Naive thymus-derived CD8-positive, alpha-beta T cell (primary cell): ENCODE measurements around the gene ARMC9. TPM values are rescaled to one million over a fixed set of nuclear protein-coding genes. Genes with fewer than 3 reads are reported as not detected.
"Not testable (repeated sequence)": the region's sequence is repeated elsewhere in the genome, so short reads cannot be mapped to it uniquely, and the experiment has no call there.

Experiments
- ATAC-seq, 2 donors: fragments of 150-1000 bp; cut with Tn5 transposase in 1 of 2; sonication (Bioruptor Pico), chemical (Tn5 transposase) in 1 of 2; 1 replicate in 1 of 2; 2 replicates in 1 of 2; pipeline ENCODE4 v1.10.0; 2021; ENCODE audit warnings: mild to moderate bottlenecking in 2 of 2, moderate library complexity in 2 of 2
- POLR2A ChIA-PET: fragments of 350-600 bp; sonication (Branson Sonifier 250); formaldehyde crosslinking; loops from one replicate; lab custom pipeline; 2021; ENCODE audit warnings: antibody characterized with exemption; lab: Charles Lee
- DNase-seq, 10 donors: peaks; one replicate each; pipeline versions ENCODE4 v3.0.0 to v3.0.0-alpha.2; 2020 to 2022
- H3K27ac Mint-ChIP-seq, 10 donors: one replicate each; pipeline ENCODE4 v1.8.0; 2020 to 2022; ENCODE audit warnings: mild to moderate bottlenecking in 10 of 10, mixed read lengths in 10 of 10, moderate library complexity in 4 of 10, inconsistent platforms in 1 of 10
- H3K27me3 Mint-ChIP-seq, 5 donors: one replicate each; pipeline ENCODE4 v1.8.0; 2021 to 2022; ENCODE audit warnings: mixed read lengths in 5 of 5
- H3K36me3 Mint-ChIP-seq, 3 donors: one replicate each; pipeline ENCODE4 v1.8.0; 2020 to 2022; ENCODE audit warnings: mixed read lengths in 3 of 3, mild to moderate bottlenecking in 2 of 3, inconsistent platforms in 1 of 3
- H3K4me1 Mint-ChIP-seq, 4 donors: one replicate each; pipeline ENCODE4 v1.8.0; 2021 to 2022; ENCODE audit warnings: mixed read lengths in 4 of 4
- H3K4me3 Mint-ChIP-seq, 10 donors: one replicate each; pipeline ENCODE4 v1.8.0; 2020 to 2022; ENCODE audit warnings: mild to moderate bottlenecking in 10 of 10, mixed read lengths in 10 of 10, moderate library complexity in 6 of 10, inconsistent platforms in 1 of 10
- H3K9me3 Mint-ChIP-seq, 9 donors: one replicate each; pipeline ENCODE4 v1.8.0; 2020 to 2022; ENCODE audit warnings: mixed read lengths in 9 of 9, mild to moderate bottlenecking in 3 of 9, inconsistent platforms in 1 of 9, moderate library complexity in 1 of 9
- polyA plus RNA-seq, 3 donors: library from polyadenylated mRNA; unstranded; fragments of 300-500 nt; fragmentation: Illumina TruSeq; gene quantifications; one replicate each; pipeline ENCODE4 v1.2.3, GENCODE V29; 2021
- total RNA-seq, 8 experiments: library from RNA in 2 of 8; stranded (reverse) in 2 of 8; gene quantifications; one replicate each; pipeline ENCODE4 v1.2.3 and lab custom pipeline; 2021 to 2026

ARMC9 gene
- total and polyA plus RNA-seq, 5 experiments from 2014 or later = 0.78 to 2.6 (median 2.0) TPM

- Mint-ChIP-seq H3K4me1 (peaks cover 5 to 20% (median 18%) of the 10 kb centered on the region in 4 donors), H3K27me3 (peaks cover 1 to 16% (median 9%) of the 10 kb centered on the region in 5 donors), H3K27ac (peak overlapping the region in 4 of 10 donors; percentile 2 to 39 (median 30)), H3K4me3 (peak overlapping the region in 7 of 10 donors; percentile 24 to 57 (median 36))
- DNase-seq (peak in 1 of 10 donors; percentile 9), ATAC-seq (peak; percentile 36 to 61)
- H3K9me3 Mint-ChIP-seq, POLR2A ChIA-PET, H3K36me3 Mint-ChIP-seq: not testable (repeated sequence)
These were observed 207.4 kb downstream of the ARMC9 start for GRCh38 chr2:231405601-231406367.

- peaks cover 5 to 26% (median 22%) of the 10 kb centered on the region in 4 donors for H3K4me1 Mint-ChIP-seq
- DNase-seq, H3K4me3 Mint-ChIP-seq, H3K36me3 Mint-ChIP-seq, H3K9me3 Mint-ChIP-seq, H3K27ac Mint-ChIP-seq, ATAC-seq: not testable (repeated sequence)
- POLR2A ChIA-PET = interaction anchor here (0.6 kb wide), 1 partner anchor 12 kb away, joined by 8 read pairs; no protein-coding TSS in a partner anchor
- H3K27me3 Mint-ChIP-seq = peaks cover 6 to 28% (median 17%) of the 10 kb centered on the region in 5 donors
These were observed 209.3 kb downstream of the ARMC9 start for GRCh38 chr2:231407686-231408085.

- Mint-ChIP-seq H3K4me1 (peaks cover 5 to 26% (median 23%) of the 10 kb centered on the region in 4 donors), H3K27me3 (peaks cover 8 to 34% (median 22%) of the 10 kb centered on the region in 5 donors)
- DNase-seq, H3K9me3 Mint-ChIP-seq, ATAC-seq, H3K36me3 Mint-ChIP-seq, H3K4me3 Mint-ChIP-seq, H3K27ac Mint-ChIP-seq: not testable (repeated sequence)
- POLR2A ChIA-PET = interaction anchor here (0.6 kb wide), 1 partner anchor 12 kb away, joined by 8 read pairs; no protein-coding TSS in a partner anchor
These were observed 209.9 kb downstream of the ARMC9 start for GRCh38 chr2:231408304-231408703.

- Mint-ChIP-seq H3K36me3 (peaks cover 0 to 9% (median 3%) of the 10 kb centered on the region in 3 donors), H3K9me3 (peaks cover 0 to 8% (median 6%) of the 10 kb centered on the region in 9 donors), H3K4me3 (no peak overlapping the region), H3K4me1 (peaks cover 5 to 26% (median 23%) of the 10 kb centered on the region in 4 donors), H3K27me3 (peaks cover 14 to 45% (median 27%) of the 10 kb centered on the region in 5 donors), H3K27ac (no peak overlapping the region)
- ATAC-seq = no peak
- no peak for DNase-seq
- POLR2A ChIA-PET = interaction anchor here (0.5 to 0.7 kb wide), 2 partner anchors 13 to 1325 kb away, joined by 3 read pairs; no protein-coding TSS in a partner anchor
These were observed 211.3 kb downstream of the ARMC9 start for GRCh38 chr2:231409776-231410175.

GRCh38 chr2:231410293-231411004 lies 212.0 kb downstream of the ARMC9 start:
- Mint-ChIP-seq H3K9me3 (peaks cover 0 to 8% (median 6%) of the 10 kb centered on the region in 9 donors), H3K36me3 (peaks cover 0 to 9% (median 3%) of the 10 kb centered on the region in 3 donors), H3K27me3 (peaks cover 14 to 45% (median 30%) of the 10 kb centered on the region in 5 donors), H3K4me3 (no peak overlapping the region), H3K4me1 (peaks cover 4 to 24% (median 19%) of the 10 kb centered on the region in 4 donors), H3K27ac (no peak overlapping the region)
- POLR2A ChIA-PET = interaction anchor here (0.5 kb wide), 1 partner anchor 12 kb away, joined by 3 read pairs; no protein-coding TSS in a partner anchor
- DNase-seq = no peak
- no peak for ATAC-seq

- ATAC-seq (no peak), DNase-seq (no peak)
- H3K36me3 Mint-ChIP-seq = peaks cover 0 to 9% (median 3%) of the 10 kb centered on the region in 3 donors
- peak overlapping the region; percentile 20 to 79 (median 67) for H3K4me3 Mint-ChIP-seq
- H3K4me1 Mint-ChIP-seq = peaks cover 0 to 16% (median 11%) of the 10 kb centered on the region in 4 donors
- POLR2A ChIA-PET = no interaction called here
- H3K27me3 Mint-ChIP-seq = peaks cover 14 to 45% (median 30%) of the 10 kb centered on the region in 5 donors
- no peak overlapping the region for H3K27ac Mint-ChIP-seq
- peaks cover 0 to 8% (median 6%) of the 10 kb centered on the region in 9 donors for H3K9me3 Mint-ChIP-seq
These were observed 212.8 kb downstream of the ARMC9 start for GRCh38 chr2:231411237-231411636.

- H3K27ac Mint-ChIP-seq = peak overlapping the region in 1 of 10 donors; percentile 43
- peak; percentile 47 to 82 (median 56) for DNase-seq
- H3K4me3 Mint-ChIP-seq = peak overlapping the region; percentile 38 to 79 (median 67)
- ATAC-seq = peak; percentile 85 to 100
- POLR2A ChIA-PET = interaction anchor here (0.6 kb wide), 1 partner anchor 73 kb away, joined by 5 read pairs; no protein-coding TSS in a partner anchor
- H3K27me3 Mint-ChIP-seq = peaks cover 14 to 45% (median 30%) of the 10 kb centered on the region in 5 donors
- H3K4me1 Mint-ChIP-seq = peaks cover 0 to 9% (median 4%) of the 10 kb centered on the region in 4 donors
- peaks cover 0 to 8% (median 6%) of the 10 kb centered on the region in 9 donors for H3K9me3 Mint-ChIP-seq
- peaks cover 0 to 9% (median 3%) of the 10 kb centered on the region in 3 donors for H3K36me3 Mint-ChIP-seq
These were observed 213.6 kb downstream of the ARMC9 start for GRCh38 chr2:231411831-231412617.

- ATAC-seq = no peak
- H3K36me3 Mint-ChIP-seq = peaks cover 0 to 9% (median 3%) of the 10 kb centered on the region in 3 donors
- POLR2A ChIA-PET = interaction anchor here (0.6 kb wide), 1 partner anchor 74 kb away, joined by 5 read pairs; no protein-coding TSS in a partner anchor
- peaks cover 14 to 45% (median 30%) of the 10 kb centered on the region in 5 donors for H3K27me3 Mint-ChIP-seq
- peak overlapping the region in 1 of 10 donors; percentile 43 for H3K27ac Mint-ChIP-seq
- DNase-seq = no peak
- peaks cover 0 to 8% (median 3%) of the 10 kb centered on the region in 4 donors for H3K4me1 Mint-ChIP-seq
- H3K4me3 Mint-ChIP-seq = peak overlapping the region in 7 of 10 donors; percentile 38 to 65 (median 43)
- peaks cover 0 to 8% (median 6%) of the 10 kb centered on the region in 9 donors for H3K9me3 Mint-ChIP-seq
These were observed 214.2 kb downstream of the ARMC9 start for GRCh38 chr2:231412618-231412963.

GRCh38 chr2:231413456-231413855 lies 215.0 kb downstream of the ARMC9 start:
- no peak for ATAC-seq
- H3K4me1 Mint-ChIP-seq = peaks cover 0 to 8% (median 3%) of the 10 kb centered on the region in 4 donors
- peaks cover 14 to 42% (median 30%) of the 10 kb centered on the region in 5 donors for H3K27me3 Mint-ChIP-seq
- peaks cover 0 to 9% (median 3%) of the 10 kb centered on the region in 3 donors for H3K36me3 Mint-ChIP-seq
- peaks cover 0 to 8% (median 6%) of the 10 kb centered on the region in 9 donors for H3K9me3 Mint-ChIP-seq
- H3K4me3 Mint-ChIP-seq = no peak overlapping the region
- no peak for DNase-seq
- POLR2A ChIA-PET = no interaction called here
- H3K27ac Mint-ChIP-seq = no peak overlapping the region

GRCh38 chr2:231413921-231414476 lies 215.6 kb downstream of the ARMC9 start:
- no peak for DNase-seq
- Mint-ChIP-seq H3K9me3 (peaks cover 0 to 8% (median 6%) of the 10 kb centered on the region in 9 donors), H3K36me3 (peaks cover 0 to 9% (median 3%) of the 10 kb centered on the region in 3 donors), H3K27me3 (peaks cover 16 to 42% (median 30%) of the 10 kb centered on the region in 5 donors), H3K4me3 (peak overlapping the region in 2 of 10 donors; percentile 10 to 36), H3K4me1 (peaks cover 0 to 8% (median 3%) of the 10 kb centered on the region in 4 donors), H3K27ac (no peak overlapping the region)
- POLR2A ChIA-PET = no interaction called here
- no peak for ATAC-seq

- no peak for ATAC-seq
- Mint-ChIP-seq H3K27ac (peak overlapping the region in 1 of 10 donors; percentile 59), H3K36me3 (peaks cover 0 to 7% (median 3%) of the 10 kb centered on the region in 3 donors), H3K27me3 (peaks cover 16 to 46% (median 30%) of the 10 kb centered on the region in 5 donors), H3K9me3 (peaks cover 0 to 8% (median 5%) of the 10 kb centered on the region in 9 donors), H3K4me3 (no peak overlapping the region), H3K4me1 (peaks cover 0 to 8% (median 3%) of the 10 kb centered on the region in 4 donors)
- POLR2A ChIA-PET = no interaction called here
- DNase-seq = no peak
These were observed 216.6 kb downstream of the ARMC9 start for GRCh38 chr2:231415029-231415428.
